Keratinocyte (primary cell): Measurements from ENCODE around the gene ZNF552. TPM values are rescaled to one million over a fixed set of nuclear protein-coding genes. Genes with fewer than 3 reads are reported as not detected.
"Not testable (repeated sequence)": the region's sequence is repeated elsewhere in the genome, so short reads cannot be mapped to it uniquely, and the experiment has no call there.

Experiments used
- DNase-seq: peaks from one replicate; pipeline ENCODE4 v3.0.0-alpha.2; 2011; ENCODE audit warnings: low read depth, missing footprints, low spot score
- FAIRE-seq: peaks from 2 replicates; lab custom pipeline; 2011; peaks lifted over from hg19 to GRCh38; lab: Jason Lieb, UNC
- H2AFZ ChIP-seq: 2 replicates; pipeline ENCODE4 v1.6.0; 2012; ENCODE audit warnings: low read length, control low read depth, inconsistent platforms; ENCODE audit not compliant: control insufficient read depth
- H3K27ac ChIP-seq: 2 replicates; pipeline ENCODE4 v1.5.1; 2011; ENCODE audit warnings: low read length; ENCODE audit not compliant: control insufficient read depth, insufficient read depth
- H3K27me3 ChIP-seq: 3 replicates; pipeline ENCODE4 v1.6.0; 2011; ENCODE audit warnings: low read length; ENCODE audit not compliant: control insufficient read depth, insufficient read depth; ENCODE audit errors: extremely low read depth
- H3K36me3 ChIP-seq, 2 experiments: 2 replicates in 1 of 2; 3 replicates in 1 of 2; pipeline ENCODE4 v1.5.1; 2011; ENCODE audit warnings: low read length in 2 of 2, mild to moderate bottlenecking in 1 of 2; ENCODE audit not compliant: control insufficient read depth in 2 of 2, insufficient read depth in 2 of 2; ENCODE audit errors: extremely low read depth in 1 of 2
- H3K4me1 ChIP-seq: 3 replicates; pipeline ENCODE4 v1.5.1; 2011; ENCODE audit warnings: low read length; ENCODE audit not compliant: control insufficient read depth, insufficient read depth; ENCODE audit errors: extremely low read depth
- H3K4me2 ChIP-seq: 3 replicates; pipeline ENCODE4 v1.6.0; 2011; ENCODE audit warnings: low read depth, low read length; ENCODE audit not compliant: control insufficient read depth, insufficient read depth; ENCODE audit errors: extremely low read depth
- H3K4me3 ChIP-seq, 3 experiments: fragments of 200-600 bp in 1 of 3; sonication (generic) in 1 of 3; 2 replicates in 2 of 3; 3 replicates in 1 of 3; pipeline ENCODE4 v1.5.1; 2011 to 2016; ENCODE audit warnings: low read length in 3 of 3, mild to moderate bottlenecking in 3 of 3, control low read depth in 2 of 3, inconsistent platforms in 1 of 3, low read depth in 1 of 3, mixed read lengths in 1 of 3, mixed run types in 1 of 3, moderate library complexity in 1 of 3; ENCODE audit not compliant: control insufficient read depth in 2 of 3, insufficient read depth in 2 of 3; ENCODE audit errors: extremely low read depth in 1 of 3
- H3K79me2 ChIP-seq: 2 replicates; pipeline ENCODE4 v1.6.0; 2012; ENCODE audit warnings: low read length; ENCODE audit not compliant: control insufficient read depth, insufficient read depth
- H3K9ac ChIP-seq: 3 replicates; pipeline ENCODE4 v1.6.0; 2011; ENCODE audit warnings: low read length; ENCODE audit not compliant: control insufficient read depth, insufficient read depth; ENCODE audit errors: extremely low read depth
- H3K9me1 ChIP-seq: 3 replicates; pipeline ENCODE4 v1.6.0; 2011; ENCODE audit warnings: low read length; ENCODE audit not compliant: control insufficient read depth, insufficient read depth; ENCODE audit errors: extremely low read depth
- H3K9me3 ChIP-seq: 2 replicates; pipeline ENCODE4 v1.5.1; 2012; ENCODE audit warnings: low read depth, low read length; ENCODE audit not compliant: control insufficient read depth
- H4K20me1 ChIP-seq: 3 replicates; pipeline ENCODE4 v1.6.0; 2011; ENCODE audit warnings: low read length; ENCODE audit not compliant: control insufficient read depth, insufficient read depth; ENCODE audit errors: extremely low read depth
- CTCF ChIP-seq, 3 experiments: IDR thresholded peaks in 1 of 3; conservative IDR thresholded peaks in 1 of 3; optimal IDR thresholded peaks in 1 of 3; 2 replicates in 2 of 3; 3 replicates in 1 of 3; pipeline versions ENCODE3 to v1.5.1; 2011; ENCODE audit warnings: low read length in 3 of 3, mild to moderate bottlenecking in 3 of 3, moderate library complexity in 2 of 3, control low read depth in 1 of 3, inconsistent platforms in 1 of 3; ENCODE audit not compliant: insufficient read depth in 2 of 3; ENCODE audit errors: extremely low read depth in 1 of 3
- EZH2 ChIP-seq: IDR thresholded peaks from one replicate; pipeline ENCODE4 v1.6.1; 2012; ENCODE audit warnings: inconsistent platforms, mild to moderate bottlenecking, low read length, moderate library complexity
- dilution Hi-C: fragments of 300-500 bp; cut with MboI; formaldehyde crosslinking; loops from one replicate; pipeline ENCODE4 v1.7.0; 2020; ENCODE audit warnings: low sequenced_read_pairs; ENCODE audit not compliant: extremely low pct_ligation_motif_present
- polyA plus RNA-seq, 5 experiments: library from polyadenylated mRNA; depleted of rRNA in 3 of 5; stranded (reverse) in 3 of 5; stranded (forward) in 1 of 5; unstranded in 1 of 5; fragments of >200 nt; gene quantifications; 1 replicate in 1 of 5; 2 replicates in 3 of 5; 3 replicates in 1 of 5; pipeline versions ENCODE4 v1.2.1 to v1.2.3, GENCODE V29; 2011 to 2012; ENCODE audit warnings: missing spikeins in 2 of 5, low read depth in 1 of 5, low replicate concordance in 1 of 5

The ZNF552 gene
- polyA plus RNA-seq, 1 donor (not counting 4 experiments of a cell fraction or from before 2014, with no cell fraction given) = 8.9 TPM

DNA sequence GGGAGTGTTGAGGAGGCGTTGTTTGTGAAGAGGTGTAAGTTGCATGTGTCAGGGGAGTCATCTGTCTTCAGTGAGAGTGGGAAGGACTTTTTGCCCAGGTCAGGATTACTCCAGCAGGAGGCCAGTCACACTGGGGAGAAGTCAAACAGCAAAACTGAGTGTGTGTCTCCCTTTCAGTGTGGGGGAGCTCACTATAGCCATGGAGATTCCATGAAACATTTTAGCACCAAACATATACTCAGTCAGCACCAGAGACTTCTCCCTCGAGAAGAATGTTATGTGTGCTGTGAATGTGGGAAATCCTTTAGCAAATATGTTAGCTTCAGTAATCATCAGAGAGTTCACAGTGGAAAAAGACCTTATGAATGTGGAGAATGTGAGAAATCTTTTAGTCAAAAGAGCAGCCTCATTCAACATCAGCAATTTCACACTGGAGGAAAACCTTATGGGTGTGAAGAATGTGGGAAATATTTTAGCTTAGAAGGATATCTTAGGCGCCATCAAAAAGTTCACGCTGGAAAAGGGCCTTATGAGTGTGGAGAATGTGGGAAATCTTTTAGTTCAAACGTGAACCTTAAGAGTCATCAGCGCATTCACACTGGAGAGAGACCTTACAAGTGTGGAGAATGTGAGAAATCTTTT lies 26.5 kb upstream of the ZNF552 start:
- no peak for FAIRE-seq
- TF ChIP-seq CTCF (optimal IDR thresholded peaks at IDR 0.05 in 1 of 3, IDR thresholded peaks at IDR 0.05 in 1 of 3, conservative IDR thresholded peaks at IDR 0.05 in 1 of 3; ENCODE audit: extremely low read depth in 1 of 3, insufficient read depth in 2 of 3, low read length in 3 of 3) = no peak
- TF ChIP-seq EZH2 = no peak
- no peak overlapping the region for H3K4me2 ChIP-seq
- peaks cover 2% of the 10 kb centered on the region for H3K9me1 ChIP-seq
- no peak overlapping the region for H2AFZ ChIP-seq
- dilution Hi-C loops = no loop called here
- peaks cover 78% of the 10 kb centered on the region for H3K79me2 ChIP-seq
- no peaks in the 10 kb centered on the region for H3K4me1 ChIP-seq
- no peak for DNase-seq
- no peak overlapping the region for H3K4me3 ChIP-seq
- no peak overlapping the region for H3K27ac ChIP-seq
- no peaks in the 10 kb centered on the region for H3K27me3 ChIP-seq
- H3K36me3 ChIP-seq = peaks cover 16 to 19% of the 10 kb centered on the region in 2 experiments
- no peaks in the 10 kb centered on the region for H3K9me3 ChIP-seq
- no peak overlapping the region for H3K9ac ChIP-seq
- H4K20me1 ChIP-seq = peaks cover 7% of the 10 kb centered on the region

- H4K20me1 ChIP-seq, H3K4me1 ChIP-seq, H3K4me2 ChIP-seq, H3K9ac ChIP-seq, H3K27me3 ChIP-seq, DNase-seq, H3K9me1 ChIP-seq, H2AFZ ChIP-seq, H3K27ac ChIP-seq, FAIRE-seq, dilution Hi-C loops, H3K9me3 ChIP-seq, H3K4me3 ChIP-seq: not testable (repeated sequence)
- peaks cover 67% of the 10 kb centered on the region for H3K79me2 ChIP-seq
- H3K36me3 ChIP-seq = peaks cover 16% of the 10 kb centered on the region in 2 experiments
Measured at GRCh38 chr19:57838622-57839191, 24.0 kb upstream of the ZNF552 start.

- dilution Hi-C loops, FAIRE-seq, H3K9ac ChIP-seq, H3K4me1 ChIP-seq, H3K4me3 ChIP-seq, H3K27ac ChIP-seq, H3K9me3 ChIP-seq, DNase-seq, H2AFZ ChIP-seq, H3K27me3 ChIP-seq, H3K4me2 ChIP-seq, H4K20me1 ChIP-seq, H3K9me1 ChIP-seq: not testable (repeated sequence)
- Histone ChIP-seq H3K79me2 (peaks cover 64% of the 10 kb centered on the region), H3K36me3 (peaks cover 8 to 10% of the 10 kb centered on the region in 2 experiments)
Measured at GRCh38 chr19:57836991-57837390, 22.3 kb upstream of the ZNF552 start.
